ENCODE results near the gene PSAPL1.

GRCh38 chr4:7470522-7471128, 35.9 kb upstream of the PSAPL1 start:
- TF ChIP-seq CTCF (IDR thresholded peaks at IDR 0.05; ENCODE audit: insufficient read depth, low read depth, low read length) = no peak
- no peak for TF ChIP-seq EZH2 (IDR thresholded peaks at IDR 0.05; ENCODE audit: insufficient read depth, low read length)

Data from astrocyte (in vitro differentiated cells and primary cell).